ENCODE data around the gene TMUB1.

Gene TMUB1

DNA sequence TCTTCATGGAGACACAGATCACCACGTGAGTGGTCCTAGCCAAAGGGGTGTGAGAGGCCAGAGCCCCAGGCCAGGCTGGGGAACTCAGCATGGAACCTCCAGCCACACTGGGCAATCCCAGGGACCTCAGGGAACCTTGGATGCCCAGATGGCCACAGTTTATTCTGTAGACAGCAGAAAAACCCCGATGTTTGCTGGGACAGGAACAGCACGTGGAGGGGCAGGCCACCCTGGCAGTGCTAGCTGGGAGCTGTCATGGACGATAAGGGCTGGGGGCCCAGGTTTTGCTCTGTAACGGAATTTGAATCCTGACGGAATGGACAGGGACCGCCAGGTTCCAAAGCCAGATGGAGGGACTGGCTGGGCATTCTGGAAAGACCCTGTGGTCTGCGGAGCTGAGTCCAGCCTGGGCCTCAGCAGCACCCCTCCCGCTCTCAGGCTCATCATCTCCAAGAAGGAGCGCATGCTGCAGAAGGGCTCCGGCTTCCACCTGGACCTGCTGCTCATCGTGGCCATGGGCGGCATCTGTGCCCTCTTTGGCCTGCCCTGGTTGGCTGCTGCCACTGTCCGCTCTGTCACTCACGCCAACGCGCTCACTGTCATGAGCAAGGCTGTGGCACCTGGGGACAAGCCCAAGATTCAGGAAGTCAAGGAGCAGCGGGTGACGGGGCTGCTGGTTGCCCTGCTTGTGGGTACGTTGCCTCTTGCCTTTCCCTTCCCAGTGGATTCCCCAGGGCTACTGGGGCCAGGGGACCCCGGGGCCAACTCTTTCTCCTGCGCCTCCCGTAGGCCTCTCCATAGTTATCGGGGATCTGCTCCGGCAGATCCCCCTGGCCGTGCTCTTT, 8.3 kb downstream of the TMUB1 start:
- ATAC-seq (ENCODE audit: insufficient read depth, low read depth) (no peak), DNase-seq (no peak)
- Histone ChIP-seq H3K36me3 (ENCODE audit: insufficient read depth, low read length) (peaks cover 87% of the 10 kb centered on the region), H4K20me1 (ENCODE audit: insufficient read depth, low read length) (peaks cover 38% of the 10 kb centered on the region), H2AFZ (ENCODE audit: low read depth, low read length) (no peak overlapping the region), H3K9ac (ENCODE audit: low read depth, low read length) (no peak overlapping the region), H3K79me2 (ENCODE audit: insufficient read depth, low read length) (peaks cover 19% of the 10 kb centered on the region), H3K4me3 (ENCODE audit: low read depth in 1 of 2, low read length in 2 of 2) (no peak overlapping the region), H3K27me3 (ENCODE audit: insufficient read depth, low read length, poor library complexity) (no peaks in the 10 kb centered on the region), H3K27ac (ENCODE audit: low read length) (no peak overlapping the region), H3K4me2 (ENCODE audit: insufficient read depth, low read length) (no peak overlapping the region), H3K4me1 (ENCODE audit: insufficient read depth, low read length) (peaks cover 24% of the 10 kb centered on the region), H3K9me3 (ENCODE audit: insufficient read depth, low read length, severe bottlenecking) (no peaks in the 10 kb centered on the region)
- no peak for TF ChIP-seq EZH2 (IDR thresholded peaks at IDR 0.05; ENCODE audit: borderline replicate concordance, low read depth, low read length, severe bottlenecking)
- TF ChIP-seq, protein P1, sequence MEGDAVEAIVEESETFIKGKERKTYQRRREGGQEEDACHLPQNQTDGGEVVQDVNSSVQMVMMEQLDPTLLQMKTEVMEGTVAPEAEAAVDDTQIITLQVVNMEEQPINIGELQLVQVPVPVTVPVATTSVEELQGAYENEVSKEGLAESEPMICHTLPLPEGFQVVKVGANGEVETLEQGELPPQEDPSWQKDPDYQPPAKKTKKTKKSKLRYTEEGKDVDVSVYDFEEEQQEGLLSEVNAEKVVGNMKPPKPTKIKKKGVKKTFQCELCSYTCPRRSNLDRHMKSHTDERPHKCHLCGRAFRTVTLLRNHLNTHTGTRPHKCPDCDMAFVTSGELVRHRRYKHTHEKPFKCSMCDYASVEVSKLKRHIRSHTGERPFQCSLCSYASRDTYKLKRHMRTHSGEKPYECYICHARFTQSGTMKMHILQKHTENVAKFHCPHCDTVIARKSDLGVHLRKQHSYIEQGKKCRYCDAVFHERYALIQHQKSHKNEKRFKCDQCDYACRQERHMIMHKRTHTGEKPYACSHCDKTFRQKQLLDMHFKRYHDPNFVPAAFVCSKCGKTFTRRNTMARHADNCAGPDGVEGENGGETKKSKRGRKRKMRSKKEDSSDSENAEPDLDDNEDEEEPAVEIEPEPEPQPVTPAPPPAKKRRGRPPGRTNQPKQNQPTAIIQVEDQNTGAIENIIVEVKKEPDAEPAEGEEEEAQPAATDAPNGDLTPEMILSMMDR (IDR thresholded peaks at IDR 0.05; ENCODE audit: borderline replicate concordance, extremely low read depth, low read length, poor library complexity, severe bottlenecking), result no peak

DNA sequence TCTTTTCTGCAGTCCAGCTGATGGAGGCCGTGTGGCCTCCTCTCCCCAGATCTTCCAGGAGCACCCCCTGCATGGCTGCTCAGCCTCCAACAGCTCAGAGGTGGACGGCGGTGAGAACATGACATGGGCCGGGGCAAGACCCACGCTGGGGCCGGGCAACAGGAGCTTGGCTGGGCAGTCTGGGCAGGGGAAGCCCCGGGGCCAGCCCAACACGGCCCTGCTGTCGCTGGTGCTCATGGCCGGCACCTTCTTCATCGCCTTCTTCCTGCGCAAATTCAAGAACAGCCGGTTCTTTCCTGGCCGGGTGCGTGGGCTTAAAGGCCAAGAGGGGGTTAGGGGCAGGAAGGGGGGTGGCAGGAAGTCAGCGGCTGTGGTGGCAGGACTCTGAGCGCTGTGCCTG, 9.3 kb downstream of the TMUB1 start:
- TF ChIP-seq, protein P1 (IDR thresholded peaks at IDR 0.05; ENCODE audit: borderline replicate concordance, extremely low read depth, low read length, poor library complexity, severe bottlenecking), result no peak
- no peak for TF ChIP-seq EZH2 (IDR thresholded peaks at IDR 0.05; ENCODE audit: borderline replicate concordance, low read depth, low read length, severe bottlenecking)
- peaks cover 89% of the 10 kb centered on the region for H3K36me3 ChIP-seq (ENCODE audit: insufficient read depth, low read length)
- H3K9ac ChIP-seq (ENCODE audit: low read depth, low read length), result no peak overlapping the region
- no peaks in the 10 kb centered on the region for H3K9me3 ChIP-seq (ENCODE audit: insufficient read depth, low read length, severe bottlenecking)
- H3K4me1 ChIP-seq (ENCODE audit: insufficient read depth, low read length), result peaks cover 14% of the 10 kb centered on the region
- no peak overlapping the region for H3K4me2 ChIP-seq (ENCODE audit: insufficient read depth, low read length)
- no peak overlapping the region for H2AFZ ChIP-seq (ENCODE audit: low read depth, low read length)
- DNase-seq (no peak), ATAC-seq (ENCODE audit: insufficient read depth, low read depth) (no peak)
- no peak overlapping the region for H3K27ac ChIP-seq (ENCODE audit: low read length)
- H4K20me1 ChIP-seq (ENCODE audit: insufficient read depth, low read length), result peaks cover 31% of the 10 kb centered on the region
- no peak overlapping the region for H3K4me3 ChIP-seq (ENCODE audit: low read depth in 1 of 2, low read length in 2 of 2)
- no peaks in the 10 kb centered on the region for H3K27me3 ChIP-seq (ENCODE audit: insufficient read depth, low read length, poor library complexity)
- H3K79me2 ChIP-seq (ENCODE audit: insufficient read depth, low read length), result peaks cover 9% of the 10 kb centered on the region

DNA sequence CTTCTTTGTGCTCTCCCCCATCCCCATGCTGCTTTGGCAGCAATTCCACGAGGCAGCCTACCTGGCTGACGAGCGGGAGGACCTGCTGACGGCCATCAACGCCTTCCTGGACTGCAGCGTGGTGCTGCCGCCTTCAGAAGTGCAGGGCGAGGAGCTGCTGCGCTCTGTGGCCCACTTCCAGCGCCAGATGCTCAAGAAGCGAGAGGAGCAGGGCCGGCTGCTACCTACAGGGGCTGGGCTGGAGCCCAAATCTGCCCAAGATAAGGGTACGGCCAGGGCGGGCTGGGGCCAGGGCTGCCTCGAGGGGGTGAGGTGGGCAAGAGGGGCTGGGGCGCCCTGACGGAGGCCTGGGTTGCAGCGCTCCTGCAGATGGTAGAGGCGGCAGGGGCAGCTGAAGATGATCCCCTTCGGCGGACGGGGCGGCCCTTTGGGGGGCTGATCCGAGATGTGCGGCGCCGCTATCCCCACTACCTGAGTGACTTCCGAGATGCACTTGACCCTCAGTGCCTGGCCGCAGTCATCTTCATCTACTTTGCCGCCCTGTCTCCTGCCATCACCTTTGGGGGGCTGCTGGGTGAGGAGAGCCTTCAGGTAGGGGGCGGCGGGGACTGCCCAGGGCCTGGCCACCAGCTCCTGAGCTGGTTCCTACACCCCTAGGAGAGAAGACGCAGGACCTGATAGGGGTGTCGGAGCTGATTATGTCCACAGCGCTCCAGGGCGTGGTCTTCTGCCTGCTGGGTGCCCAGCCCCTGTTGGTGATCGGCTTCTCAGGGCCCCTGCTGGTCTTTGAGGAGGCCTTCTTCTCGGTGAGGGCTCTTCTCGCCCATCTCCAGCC, 12.0 kb downstream of the TMUB1 start:
- Histone ChIP-seq H4K20me1 (ENCODE audit: insufficient read depth, low read length) (peaks cover 5% of the 10 kb centered on the region; the same call in 1 of the 2 replicates), H3K4me2 (ENCODE audit: insufficient read depth, low read length) (no peak overlapping the region), H3K27me3 (ENCODE audit: insufficient read depth, low read length, poor library complexity) (no peaks in the 10 kb centered on the region), H3K9me3 (ENCODE audit: insufficient read depth, low read length, severe bottlenecking) (no peaks in the 10 kb centered on the region), H3K4me3 (ENCODE audit: low read depth in 1 of 2, low read length in 2 of 2) (no peak overlapping the region), H3K36me3 (ENCODE audit: insufficient read depth, low read length) (peaks cover 88% of the 10 kb centered on the region), H3K27ac (ENCODE audit: low read length) (no peak overlapping the region), H3K4me1 (ENCODE audit: insufficient read depth, low read length) (no peaks in the 10 kb centered on the region), H3K9ac (ENCODE audit: low read depth, low read length) (no peak overlapping the region), H2AFZ (ENCODE audit: low read depth, low read length) (no peak overlapping the region), H3K79me2 (ENCODE audit: insufficient read depth, low read length) (no peaks in the 10 kb centered on the region)
- DNase-seq (no peak), ATAC-seq (ENCODE audit: insufficient read depth, low read depth) (no peak)
- no peak for TF ChIP-seq EZH2 (IDR thresholded peaks at IDR 0.05; ENCODE audit: borderline replicate concordance, low read depth, low read length, severe bottlenecking)
- TF ChIP-seq, protein P1 (IDR thresholded peaks at IDR 0.05; ENCODE audit: borderline replicate concordance, extremely low read depth, low read length, poor library complexity, severe bottlenecking), result no peak

Data from DND-41 (cell line).